ENCODE results near the gene SCRT2. TPM values are rescaled to one million over a fixed set of nuclear protein-coding genes. Genes with fewer than 3 reads are reported as not detected.

Gene SCRT2
- total and polyA plus RNA-seq, 2 of the 4 experiments (the other 2 are of a cell fraction), result not detected

DNA sequence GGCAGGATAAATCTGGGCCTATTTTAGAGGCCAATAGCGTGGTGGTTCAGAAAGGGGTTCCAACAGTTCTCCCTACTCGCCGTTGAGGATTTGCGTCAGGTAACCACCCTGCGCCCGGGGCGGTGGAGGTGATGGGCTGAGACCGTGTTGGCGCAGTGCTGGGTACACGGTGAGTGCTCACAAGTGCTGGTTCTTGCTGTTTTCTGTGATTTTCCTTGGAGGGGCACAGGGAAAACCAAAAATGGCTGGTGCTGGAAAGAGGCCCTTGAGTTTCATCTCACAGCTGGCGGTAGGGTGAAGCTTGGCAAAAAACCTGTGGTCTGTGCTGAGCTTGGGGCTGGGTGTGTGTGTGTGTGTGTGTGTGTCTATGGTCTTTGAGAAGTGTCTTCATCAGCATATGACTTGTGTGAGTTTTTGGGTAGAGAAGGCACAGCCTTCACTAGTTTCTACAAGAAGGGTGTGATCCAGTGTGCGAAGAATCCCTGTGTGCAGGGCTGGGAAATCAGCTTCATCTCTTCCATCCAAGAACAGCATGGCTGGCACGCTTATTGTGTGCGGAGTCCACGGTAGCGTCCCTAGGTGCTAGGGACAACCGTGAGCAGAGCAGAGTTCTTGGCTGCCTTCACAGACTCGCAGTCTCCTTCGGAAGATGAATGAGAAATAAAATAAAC is 35.3 kb upstream of the SCRT2 start:
- Histone ChIP-seq H3K4me1 (ENCODE audit: control insufficient read depth, insufficient read depth, low read length) (no peaks in the 10 kb centered on the region), H3K14ac (replicated peaks; ENCODE audit: low read depth, low read length) (no peak overlapping the region), H3K56ac (ENCODE audit: extremely low read depth, insufficient read depth, low read length) (no peak overlapping the region), H3K79me1 (ENCODE audit: low read depth in 1 of 2, low read length in 2 of 2) (no peaks in the 10 kb centered on the region), H3K4ac (ENCODE audit: low read depth, low read length) (no peak overlapping the region), H4K8ac (ENCODE audit: low read depth in 2 of 2, low read length in 2 of 2) (no peak overlapping the region), H2AK5ac (ENCODE audit: low read depth, low read length) (no peak overlapping the region), H3K9ac (ENCODE audit: low read depth, low read length) (no peak overlapping the region), H2AK9ac (replicated peaks; ENCODE audit: low read depth, low read length, poor library complexity) (no peak overlapping the region), H4K5ac (ENCODE audit: low read depth, low read length) (no peak overlapping the region), H4K91ac (ENCODE audit: insufficient read depth, low read depth, low read length) (no peak overlapping the region), H3K18ac (ENCODE audit: low read depth, low read length) (no peak overlapping the region), H3K23ac (ENCODE audit: low read depth, low read length) (no peak overlapping the region), H3K36me3 (ENCODE audit: control insufficient read depth, insufficient read depth, low read length) (no peaks in the 10 kb centered on the region), H2BK15ac (ENCODE audit: low read depth, low read length) (no peak overlapping the region), H3K27ac (ENCODE audit: insufficient read depth, low read length) (no peak overlapping the region), H2BK20ac (ENCODE audit: low read depth, low read length) (no peak overlapping the region), H2BK5ac (ENCODE audit: low read depth, low read length, poor library complexity, severe bottlenecking) (no peak overlapping the region), H2AFZ (replicated peaks; ENCODE audit: low read length, poor library complexity) (no peak overlapping the region), H2BK120ac (ENCODE audit: low read depth, low read length) (no peak overlapping the region), H4K20me1 (ENCODE audit: insufficient read depth, low read length) (no peaks in the 10 kb centered on the region), H3K4me3 (ENCODE audit: insufficient read depth, low read depth, low read length) (no peak overlapping the region), H3K27me3 (ENCODE audit: control insufficient read depth, insufficient read depth, low read length) (peaks cover 23% of the 10 kb centered on the region), H3K4me2 (ENCODE audit: low read depth, low read length) (no peak overlapping the region), H3K9me3 (ENCODE audit: control insufficient read depth, insufficient read depth, low read length) (peaks cover 3% of the 10 kb centered on the region; the same call in 1 of the 2 replicates), H3K9me1 (ENCODE audit: insufficient read depth, low read length) (no peaks in the 10 kb centered on the region)
- intact Hi-C loops (cut with micrococcal nuclease) (no loop called here), in situ Hi-C loops (cut with MboI; ENCODE audit: low sequenced_read_pairs) (no loop called here), dilution Hi-C loops (cut with HindIII; ENCODE audit: low sequenced_read_pairs, unreplicated experiment) (no loop called here)
- WGBS, 2 experiments (ENCODE audit: extremely low coverage in 2 of 2, insufficient read length in 1 of 2), result 57% methylated on average over 10 of the region's 19 CpGs; no CpG with 5 or more reads in 1 of the 2 experiments
- CTCF ChIA-PET, result no interaction called here
- POLR2A ChIA-PET (ENCODE audit: unreplicated experiment), result no interaction called here
- no TSS peak for BruUV-seq (replicated peaks)
- TF ChIP-seq RAD21 (IDR thresholded peaks at IDR 0.05; ENCODE audit: low read length) (no peak), ELK1 (IDR thresholded peaks at IDR 0.05; ENCODE audit: borderline replicate concordance, low read depth, low read length) (no peak), MAFK (IDR thresholded peaks at IDR 0.05; ENCODE audit: low read depth, low read length) (no peak), USF2 (IDR thresholded peaks at IDR 0.05; ENCODE audit: low read depth, low read length) (no peak), MXI1 (IDR thresholded peaks at IDR 0.05; ENCODE audit: borderline replicate concordance, low read depth, low read length) (no peak), CEBPB (IDR thresholded peaks at IDR 0.05; ENCODE audit: low read depth, low read length) (no peak), RCOR1 (IDR thresholded peaks at IDR 0.05; ENCODE audit: insufficient replicate concordance, low read length) (no peak), RFX5 (IDR thresholded peaks at IDR 0.05; ENCODE audit: low read depth, low read length) (no peak), POLR2A (IDR thresholded peaks at IDR 0.05; ENCODE audit: low read depth, low read length) (no peak)
- TF ChIP-seq, protein P1, sequence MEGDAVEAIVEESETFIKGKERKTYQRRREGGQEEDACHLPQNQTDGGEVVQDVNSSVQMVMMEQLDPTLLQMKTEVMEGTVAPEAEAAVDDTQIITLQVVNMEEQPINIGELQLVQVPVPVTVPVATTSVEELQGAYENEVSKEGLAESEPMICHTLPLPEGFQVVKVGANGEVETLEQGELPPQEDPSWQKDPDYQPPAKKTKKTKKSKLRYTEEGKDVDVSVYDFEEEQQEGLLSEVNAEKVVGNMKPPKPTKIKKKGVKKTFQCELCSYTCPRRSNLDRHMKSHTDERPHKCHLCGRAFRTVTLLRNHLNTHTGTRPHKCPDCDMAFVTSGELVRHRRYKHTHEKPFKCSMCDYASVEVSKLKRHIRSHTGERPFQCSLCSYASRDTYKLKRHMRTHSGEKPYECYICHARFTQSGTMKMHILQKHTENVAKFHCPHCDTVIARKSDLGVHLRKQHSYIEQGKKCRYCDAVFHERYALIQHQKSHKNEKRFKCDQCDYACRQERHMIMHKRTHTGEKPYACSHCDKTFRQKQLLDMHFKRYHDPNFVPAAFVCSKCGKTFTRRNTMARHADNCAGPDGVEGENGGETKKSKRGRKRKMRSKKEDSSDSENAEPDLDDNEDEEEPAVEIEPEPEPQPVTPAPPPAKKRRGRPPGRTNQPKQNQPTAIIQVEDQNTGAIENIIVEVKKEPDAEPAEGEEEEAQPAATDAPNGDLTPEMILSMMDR (conservative IDR thresholded peaks at IDR 0.05; ENCODE audit: low read depth, low read length), result no peak
- DNase-seq (no peak), ATAC-seq (ENCODE audit: low read depth) (no peak)
